Amniotic stem cell (primary cell): ENCODE measurements around the gene POU2F1.

Experiments used
- DNase-seq: peaks from one replicate; lab custom pipeline; 2025; lab: John Stamatoyannopoulos, UW

POU2F1 gene

GRCh38 chr1:167367705-167368104, 147.0 kb downstream of the POU2F1 start:
- no peak for DNase-seq

GRCh38 chr1:167369175-167369574, 148.5 kb downstream of the POU2F1 start:
- DNase-seq, result no peak

GRCh38 chr1:167369933-167370332, 149.2 kb downstream of the POU2F1 start:
- DNase-seq, result no peak

GRCh38 chr1:167371030-167371429, 150.3 kb downstream of the POU2F1 start:
- no peak for DNase-seq

GRCh38 chr1:167373398-167373797, 152.7 kb downstream of the POU2F1 start:
- DNase-seq, result no peak

- DNase-seq, result no peak
These were observed 153.3 kb downstream of the POU2F1 start for GRCh38 chr1:167373986-167374385.

GRCh38 chr1:167375949-167376348, 155.3 kb downstream of the POU2F1 start:
- no peak for DNase-seq

- no peak for DNase-seq
These were observed 166.7 kb downstream of the POU2F1 start for GRCh38 chr1:167387251-167387910.

- no peak for DNase-seq
These were observed 168.3 kb downstream of the POU2F1 start for GRCh38 chr1:167388976-167389375.

GRCh38 chr1:167392200-167392696, 171.6 kb downstream of the POU2F1 start:
- DNase-seq, result no peak

GRCh38 chr1:167400359-167400953, 179.8 kb downstream of the POU2F1 start:
- DNase-seq, result no peak

GRCh38 chr1:167401260-167401873, 180.7 kb downstream of the POU2F1 start:
- DNase-seq, result no peak

- no peak for DNase-seq
These were observed 183.6 kb downstream of the POU2F1 start for GRCh38 chr1:167404161-167404888.

GRCh38 chr1:167404908-167405307, 184.2 kb downstream of the POU2F1 start:
- no peak for DNase-seq

- DNase-seq, result no peak
These were observed 187.7 kb downstream of the POU2F1 start for GRCh38 chr1:167408355-167408754.

- no peak for DNase-seq
These were observed 188.5 kb downstream of the POU2F1 start for GRCh38 chr1:167409183-167409582.

- DNase-seq, result no peak
These were observed 191.4 kb downstream of the POU2F1 start for GRCh38 chr1:167412072-167412471.

GRCh38 chr1:167412920-167413319, 192.2 kb downstream of the POU2F1 start:
- DNase-seq, result no peak

- no peak for DNase-seq
These were observed 192.6 kb downstream of the POU2F1 start for GRCh38 chr1:167413328-167413727.

GRCh38 chr1:167416506-167416905, 195.8 kb downstream of the POU2F1 start:
- DNase-seq, result no peak

- DNase-seq, result no peak
These were observed 197.7 kb downstream of the POU2F1 start for GRCh38 chr1:167418391-167418790.

- no peak for DNase-seq
These were observed 198.6 kb downstream of the POU2F1 start for GRCh38 chr1:167419245-167419644.

GRCh38 chr1:167420510-167420909, 199.8 kb downstream of the POU2F1 start:
- DNase-seq, result no peak
